Measurements from ENCODE around the gene IL12RB1.

Gene IL12RB1

DNA sequence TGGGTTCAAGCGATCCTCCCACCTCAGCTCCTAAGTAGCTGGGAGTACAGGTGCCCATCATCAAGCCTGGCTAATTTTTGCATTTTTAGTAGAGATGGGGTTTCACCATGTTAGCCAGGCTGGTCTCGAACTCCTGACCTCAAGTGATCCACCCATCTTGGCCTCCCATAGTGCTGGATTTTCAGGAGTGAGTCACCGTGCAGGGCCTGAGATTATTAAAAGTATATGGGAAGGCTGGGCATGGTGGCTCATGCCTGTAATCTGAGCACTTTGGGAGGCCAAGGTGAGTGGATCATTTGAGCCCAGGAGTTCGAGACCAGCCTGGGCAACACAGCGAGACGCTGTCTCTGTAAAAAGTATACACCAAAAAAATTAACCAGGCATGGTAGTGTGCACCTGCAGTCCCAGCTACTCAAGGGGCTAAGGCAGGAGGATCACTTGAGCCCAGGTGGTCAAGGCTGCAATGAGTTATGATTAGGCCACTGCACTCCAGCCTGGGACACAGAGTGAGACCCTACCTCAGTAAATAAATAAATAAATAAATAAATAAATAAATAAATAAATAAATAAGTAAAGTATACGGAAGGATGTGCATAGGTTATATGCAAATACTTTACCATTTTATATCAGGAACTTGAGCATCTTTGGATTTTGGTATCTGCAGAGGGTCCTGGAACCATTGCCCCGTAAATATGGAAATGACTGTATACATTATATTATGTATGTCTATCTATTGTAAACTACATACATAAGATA is 854 bp downstream of the IL12RB1 start:
- no peak for DNase-seq

DNA sequence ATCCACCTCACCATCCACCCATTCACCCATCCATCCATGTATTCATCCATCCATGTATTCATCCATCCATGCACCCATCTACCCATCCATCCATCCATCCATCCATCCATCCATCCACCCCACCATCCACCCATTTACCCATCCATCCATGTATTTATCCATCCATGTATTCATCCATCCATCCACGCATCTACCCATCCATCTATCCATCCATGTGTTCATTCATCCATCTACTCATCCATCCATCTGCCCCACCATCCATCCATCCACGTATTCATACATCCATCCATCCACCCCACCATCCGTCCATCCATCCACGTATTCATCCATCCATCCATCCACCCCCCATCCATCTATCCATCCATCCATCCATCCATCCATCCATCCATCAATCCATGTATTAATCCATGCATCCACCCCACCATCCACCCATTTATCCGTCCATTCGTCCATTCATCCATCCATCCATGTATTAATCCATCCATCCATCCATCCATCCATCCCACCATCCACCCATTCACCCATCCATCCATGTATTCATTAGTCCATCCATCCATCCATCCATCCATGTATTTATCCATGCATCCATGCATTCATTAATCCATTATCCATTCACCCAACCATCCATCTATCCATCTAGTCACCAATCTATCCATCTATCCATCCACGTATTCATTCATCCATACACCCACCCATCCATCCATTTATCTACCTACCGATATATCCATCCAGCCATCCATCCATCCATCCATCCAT is 2.6 kb downstream of the IL12RB1 start:
- DNase-seq: no peak

GRCh38 chr19:18074192-18074591 is 12.5 kb downstream of the IL12RB1 start:
- no peak for DNase-seq

GRCh38 chr19:18073197-18073596 is 13.5 kb downstream of the IL12RB1 start:
- no peak for DNase-seq

- no peak for DNase-seq
These were observed 14.4 kb downstream of the IL12RB1 start for GRCh38 chr19:18072335-18072734.

- DNase-seq: no peak
These were observed 16.6 kb downstream of the IL12RB1 start for GRCh38 chr19:18070181-18070580.

GRCh38 chr19:18069383-18069782 is 17.4 kb downstream of the IL12RB1 start:
- no peak for DNase-seq

GRCh38 chr19:18068395-18068794 is 18.3 kb downstream of the IL12RB1 start:
- no peak for DNase-seq

- no peak for DNase-seq
These were observed 21.6 kb downstream of the IL12RB1 start for GRCh38 chr19:18065173-18065495.

DNA sequence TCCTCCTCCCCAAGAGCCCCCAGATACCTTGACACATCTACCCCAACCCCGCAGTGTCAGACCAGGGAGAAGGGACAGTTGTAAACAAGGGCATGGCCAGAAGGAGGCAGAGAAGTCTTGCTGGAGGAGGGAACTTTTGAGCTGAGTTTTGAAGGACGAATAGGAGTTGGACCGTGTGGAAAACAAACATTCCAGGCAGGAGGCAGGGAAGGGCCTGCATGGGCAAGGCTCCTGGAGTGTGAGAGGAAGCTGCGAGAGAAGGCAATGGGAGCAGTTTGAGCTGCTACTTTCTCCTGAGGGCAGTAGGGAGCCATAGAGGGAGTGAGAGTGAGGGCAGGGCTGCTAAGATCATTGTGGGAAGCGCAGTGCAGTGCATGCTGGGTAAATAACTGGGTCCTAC is 23.3 kb downstream of the IL12RB1 start:
- DNase-seq: no peak

GRCh38 chr19:18062028-18062427 is 24.7 kb downstream of the IL12RB1 start:
- DNase-seq: no peak

DNA sequence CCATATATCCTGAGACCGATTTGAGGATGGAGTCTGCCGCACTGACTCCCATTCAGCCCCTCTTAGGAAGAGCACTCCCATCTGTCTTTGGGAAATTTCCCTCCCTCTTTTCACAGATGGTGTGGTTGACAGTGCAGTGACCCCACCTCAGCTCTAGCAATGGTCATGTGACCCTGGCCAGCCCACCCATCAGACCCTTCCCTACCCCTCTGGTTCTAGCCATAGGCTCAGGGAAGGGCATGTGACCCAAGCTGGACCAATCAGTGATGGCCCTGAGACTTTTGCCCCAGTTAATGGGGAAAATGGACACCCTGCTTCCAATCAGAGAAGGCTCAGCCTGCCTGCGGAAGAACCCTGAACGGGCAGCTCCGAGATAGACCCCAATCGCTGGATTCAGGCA is 26.3 kb downstream of the IL12RB1 start:
- no peak for DNase-seq

DNA sequence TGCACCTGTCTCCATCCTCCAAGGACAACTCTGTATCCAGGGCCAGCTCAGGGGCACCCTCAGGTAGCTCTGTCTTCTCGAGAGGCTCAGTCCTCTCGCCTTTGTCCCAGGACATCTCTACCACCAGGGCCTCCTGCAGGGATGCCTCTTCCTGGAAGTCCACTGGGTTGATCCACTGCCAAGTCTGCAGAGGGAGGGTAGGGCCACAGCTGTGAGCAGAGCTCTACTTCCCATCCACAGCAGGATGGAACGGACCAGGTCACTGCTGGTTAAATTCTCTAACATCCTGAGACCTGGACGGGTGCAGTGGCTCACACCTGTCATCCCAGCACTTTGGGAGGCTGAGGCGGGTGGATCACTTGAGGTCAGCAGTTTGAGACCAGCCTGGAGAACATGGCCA is 26.8 kb downstream of the IL12RB1 start:
- no peak for DNase-seq

DNA sequence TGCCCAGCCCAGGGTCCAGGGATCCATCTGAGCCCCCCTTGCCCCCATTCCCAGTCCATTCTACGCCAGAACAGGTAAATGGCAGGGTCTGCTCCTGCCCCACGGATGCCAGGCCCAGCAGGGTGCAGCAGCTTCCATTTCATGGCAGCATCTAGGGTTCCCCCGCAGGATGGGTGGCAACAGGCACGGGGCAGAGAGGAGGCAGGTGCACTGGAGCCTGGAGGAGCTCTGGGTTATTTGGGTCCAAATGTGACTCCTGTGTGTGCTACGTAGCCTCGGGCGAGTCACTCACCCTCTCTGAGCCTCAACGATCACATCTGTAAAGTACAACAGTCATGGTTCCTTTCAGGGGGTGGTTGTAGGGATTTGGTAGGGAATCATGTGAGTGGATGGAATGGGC is 27.4 kb downstream of the IL12RB1 start:
- no peak for DNase-seq

- peak; percentile 49 for DNase-seq
These were observed 28.3 kb downstream of the IL12RB1 start for GRCh38 chr19:18058208-18059009.

DNA sequence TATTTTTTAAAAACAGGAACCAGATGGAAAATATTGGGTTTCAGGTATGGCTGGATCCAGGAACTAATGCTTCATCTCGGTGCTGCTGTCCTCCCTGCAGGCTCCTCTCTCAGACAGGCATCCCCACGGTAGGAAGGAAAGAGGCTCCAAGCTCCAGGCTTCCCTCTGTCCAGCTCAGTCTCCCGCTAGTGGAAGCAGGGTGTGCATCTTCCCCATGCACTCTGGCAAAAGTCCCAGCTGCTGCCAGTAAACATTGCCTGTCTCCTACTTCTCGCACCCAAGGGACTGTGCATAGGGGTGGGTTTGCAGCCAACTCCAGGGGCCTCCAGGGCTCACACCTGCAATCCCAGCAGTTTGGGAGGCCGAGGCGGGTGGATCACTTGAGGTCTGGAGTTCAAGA is 29.2 kb downstream of the IL12RB1 start:
- DNase-seq: no peak

GRCh38 chr19:18055967-18056366 is 30.8 kb downstream of the IL12RB1 start:
- no peak for DNase-seq

DNA sequence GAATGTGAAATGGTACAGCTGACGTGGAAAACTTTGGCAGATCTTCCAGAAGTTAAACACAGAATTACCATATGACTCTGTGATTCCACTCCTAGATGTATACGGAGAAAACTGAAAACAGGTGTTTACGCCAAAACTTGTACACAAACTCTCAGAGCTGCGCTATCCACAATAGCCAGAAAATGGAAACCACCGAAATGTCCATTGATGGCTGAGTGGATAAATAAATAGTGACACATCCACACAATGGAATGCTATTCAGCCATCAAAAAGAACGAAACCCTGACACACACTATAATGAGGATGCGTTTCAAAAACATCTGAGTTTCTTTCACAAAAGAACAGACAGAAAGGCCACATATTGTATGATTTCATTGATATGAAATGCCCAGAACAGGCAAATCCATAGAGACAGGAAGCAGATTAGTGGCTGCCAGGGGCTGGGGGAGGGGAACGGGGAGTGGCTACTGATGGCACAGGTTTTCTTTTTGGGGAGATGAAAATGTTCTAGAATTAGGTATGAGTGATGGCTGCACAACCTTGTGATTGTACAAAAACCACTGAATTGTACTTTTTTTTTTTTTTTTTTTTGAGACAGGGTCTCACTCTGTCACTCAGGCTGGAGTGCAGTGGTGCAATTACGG is 33.0 kb downstream of the IL12RB1 start:
- no peak for DNase-seq

- DNase-seq: no peak
These were observed 34.8 kb downstream of the IL12RB1 start for GRCh38 chr19:18051887-18052286.

DNA sequence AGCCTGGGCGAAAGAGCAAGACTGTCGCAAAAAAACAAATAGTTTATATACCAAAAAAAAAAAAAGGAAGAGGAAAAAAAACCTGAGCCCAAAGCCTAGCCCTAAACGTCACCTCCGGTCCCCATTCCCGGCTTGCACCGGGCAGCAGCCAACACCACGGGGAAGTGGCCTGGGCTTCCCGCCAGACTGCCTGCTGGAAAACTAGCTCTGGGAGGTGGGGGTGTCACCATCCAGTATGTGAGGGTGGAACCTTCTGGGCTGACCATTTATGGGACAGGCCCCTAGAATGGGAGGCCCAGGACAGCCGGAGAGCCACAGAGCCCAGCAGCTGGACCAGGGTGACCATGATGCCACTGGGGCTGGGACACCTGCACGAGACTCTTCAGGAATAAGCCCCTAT is 37.3 kb downstream of the IL12RB1 start:
- DNase-seq: no peak

- DNase-seq: no peak
These were observed 40.5 kb downstream of the IL12RB1 start for GRCh38 chr19:18046059-18046718.

DNA sequence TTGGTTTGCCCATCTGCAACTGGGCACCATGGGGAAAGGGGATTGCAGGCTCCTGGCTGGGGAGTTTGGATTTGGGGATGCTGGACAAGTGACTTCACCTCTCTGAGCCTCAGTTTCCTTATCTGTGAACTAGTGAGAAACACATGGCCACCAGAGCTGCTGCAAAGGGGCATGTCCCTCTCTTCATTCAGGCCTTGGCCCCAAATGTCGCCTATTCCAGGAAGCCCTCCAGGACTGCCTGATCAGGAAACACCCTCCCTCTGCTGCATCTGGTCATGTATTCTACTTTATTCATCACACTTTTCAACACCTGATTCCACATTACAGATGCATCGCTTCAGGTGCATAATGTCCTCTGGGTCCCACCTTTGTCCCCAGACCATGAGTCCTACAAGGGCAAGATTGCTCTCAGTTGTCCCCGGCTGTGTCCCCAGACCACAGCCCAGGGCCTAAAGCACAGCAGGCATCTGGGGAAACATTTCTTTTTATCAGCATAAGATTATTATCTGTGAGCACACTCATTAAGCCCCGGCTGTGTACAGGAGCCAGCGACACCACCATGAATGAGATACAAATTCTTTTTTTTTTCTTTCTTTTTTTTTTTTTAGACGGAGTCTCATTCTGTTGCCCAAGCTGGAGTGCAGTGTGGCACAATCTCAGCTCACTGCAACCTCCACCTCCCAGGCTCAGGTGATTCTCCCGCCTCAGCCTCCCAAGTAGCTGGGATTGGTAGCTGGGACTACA is 41.3 kb downstream of the IL12RB1 start:
- no peak for DNase-seq

Measured in NK-92 treated with Interleukin-12 subunit alpha and Interleukin-12 subunit beta, amount 100 ng/mL, for 24 hours (cell line).